GM18511 (cell line): ENCODE data around the gene CRB1.
"Not testable (repeated sequence)": the region's sequence is repeated elsewhere in the genome, so short reads cannot be mapped to it uniquely, and the experiment has no call there.

Source experiments
- ATAC-seq: cut with Tn5 transposase; IDR thresholded peaks from one replicate; pipeline ENCODE4 v1.9.1; 2021; ENCODE audit warnings: mild to moderate bottlenecking, moderate library complexity; ENCODE audit not compliant: unreplicated experiment

Gene CRB1

DNA sequence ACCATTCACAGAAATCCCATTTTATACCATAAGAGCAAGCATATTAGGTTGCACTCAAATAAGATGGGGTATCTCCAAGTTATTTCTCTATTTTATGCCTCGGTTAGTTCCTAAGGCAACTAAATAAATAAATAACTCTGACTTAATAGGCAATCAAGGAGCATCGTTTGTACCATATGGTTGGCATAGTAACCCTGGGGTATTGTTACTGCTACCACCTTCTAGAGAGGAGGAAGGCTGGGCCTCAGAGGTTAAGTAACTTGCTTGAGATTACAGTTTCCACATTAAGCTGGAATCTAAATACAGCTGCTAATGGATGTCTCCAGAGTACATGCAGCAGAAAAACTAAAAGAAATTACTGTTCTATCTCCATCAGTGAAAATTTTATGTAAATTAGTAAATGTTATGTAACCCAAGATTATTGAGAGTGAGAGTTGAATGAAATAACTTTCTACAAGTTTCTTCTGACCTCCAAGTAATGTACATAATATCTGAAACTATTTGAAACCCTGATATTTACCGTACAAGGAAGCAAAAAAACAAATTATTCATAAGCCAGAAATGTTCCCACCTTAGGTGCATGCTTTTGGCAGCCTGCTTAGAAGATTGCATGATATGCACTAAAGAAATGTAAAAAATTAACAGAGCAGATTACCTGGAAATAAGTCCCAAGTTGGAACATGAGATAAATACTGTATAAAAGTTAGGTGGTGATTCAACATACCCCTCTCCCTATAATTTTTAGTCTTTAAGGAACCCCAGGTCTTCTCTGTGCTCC lies 127.0 kb downstream of the CRB1 start:
- no peak for ATAC-seq

GRCh38 chr1:197397895-197398294 lies 129.8 kb downstream of the CRB1 start:
- ATAC-seq = no peak

DNA sequence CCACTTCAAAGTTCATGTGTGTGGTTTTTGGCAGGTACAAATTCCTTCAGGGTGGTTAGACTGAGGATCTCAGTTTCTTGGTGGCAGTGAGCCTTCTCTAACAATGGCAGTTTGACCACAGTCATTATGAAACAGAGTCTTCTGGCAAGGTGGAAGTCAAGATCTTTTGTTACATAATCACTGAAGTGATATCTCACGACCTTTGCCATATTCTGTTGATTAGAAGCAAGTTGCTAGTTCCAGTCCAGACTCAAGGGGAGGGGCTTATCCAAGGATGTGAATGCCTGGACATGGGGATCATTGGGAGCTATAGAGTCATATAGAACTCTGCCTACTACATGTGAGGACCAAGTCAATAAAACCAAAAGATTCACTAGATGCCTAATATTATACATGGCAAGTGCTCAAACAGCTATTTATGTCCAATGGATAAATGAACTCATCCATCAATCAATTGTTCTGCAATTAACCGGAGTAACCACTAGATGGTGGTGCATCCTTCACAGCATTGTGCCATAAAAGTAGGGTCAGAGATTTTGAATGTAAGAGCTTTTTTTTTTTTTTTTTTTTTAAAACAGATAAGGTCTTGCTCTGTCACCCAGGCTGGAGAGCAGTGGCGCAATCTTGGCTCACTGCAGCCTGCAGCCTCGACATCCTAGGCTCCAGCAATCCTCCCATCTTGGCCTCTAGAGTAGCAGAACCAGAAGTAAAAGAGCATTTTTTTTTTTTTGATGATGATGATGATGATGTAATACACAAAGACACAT lies 131.9 kb downstream of the CRB1 start:
- ATAC-seq = peak; percentile 85

GRCh38 chr1:197400522-197400902 lies 132.5 kb downstream of the CRB1 start:
- no peak for ATAC-seq

DNA sequence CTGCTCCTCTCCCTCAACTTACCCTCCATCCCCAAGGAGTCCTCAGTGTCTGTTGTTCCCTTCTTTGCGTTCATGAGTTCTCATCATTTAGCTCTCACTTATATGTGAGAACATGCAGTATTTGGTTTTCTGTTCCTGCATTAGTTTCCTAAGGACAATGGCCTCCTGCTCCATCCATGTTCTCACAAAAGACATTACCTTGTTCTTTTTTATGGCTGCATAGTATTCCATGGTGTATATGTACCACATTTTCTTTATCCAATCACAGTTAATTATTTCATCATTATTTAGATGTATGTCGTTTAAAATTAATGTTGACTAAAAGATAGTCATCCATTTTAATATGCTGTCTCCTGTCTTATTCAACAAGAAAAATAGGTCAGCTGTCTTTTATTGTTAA lies 134.1 kb downstream of the CRB1 start:
- ATAC-seq = no peak

- not testable (repeated sequence) for ATAC-seq
These were observed 136.7 kb downstream of the CRB1 start for GRCh38 chr1:197404774-197405173.

DNA sequence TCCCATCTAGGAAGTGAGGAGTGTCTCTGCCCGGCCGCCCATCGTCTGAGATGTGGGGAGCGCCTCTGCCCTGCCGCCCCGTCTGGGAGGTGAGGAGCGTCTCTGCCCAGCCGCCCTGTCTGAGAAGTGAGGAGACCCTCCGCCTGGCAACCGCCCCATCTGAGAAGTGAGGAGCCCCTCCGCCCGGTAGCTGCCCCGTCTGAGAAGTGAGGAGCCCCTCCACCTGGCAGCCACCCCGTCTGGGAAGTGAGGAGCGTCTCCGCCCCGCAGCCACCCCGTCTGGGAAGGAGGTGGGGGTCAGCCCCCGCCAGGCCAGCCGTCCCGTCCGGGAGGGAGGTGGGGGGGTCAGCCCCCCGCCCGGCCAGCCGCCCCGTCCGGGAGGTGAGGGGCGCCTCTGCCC lies 137.6 kb downstream of the CRB1 start:
- not testable (repeated sequence) for ATAC-seq

DNA sequence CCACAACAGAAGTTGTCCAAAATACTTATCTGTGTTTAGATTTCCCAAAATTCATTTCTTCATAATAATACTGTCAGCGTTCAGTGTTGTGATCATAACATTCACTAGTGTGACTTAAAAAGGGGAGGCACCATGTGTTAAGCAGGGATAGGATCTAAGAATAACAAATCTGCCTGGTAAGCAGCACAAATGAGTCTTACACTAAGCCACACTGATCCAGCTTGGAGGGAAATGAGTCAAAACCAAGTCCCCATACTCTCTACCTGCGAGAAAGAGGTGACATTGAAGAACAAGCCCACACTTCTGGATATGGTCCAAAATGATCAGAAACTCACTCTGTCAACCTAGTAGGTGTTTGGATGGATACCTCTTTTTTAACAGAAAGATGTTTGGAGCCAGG lies 145.5 kb downstream of the CRB1 start:
- ATAC-seq = no peak

DNA sequence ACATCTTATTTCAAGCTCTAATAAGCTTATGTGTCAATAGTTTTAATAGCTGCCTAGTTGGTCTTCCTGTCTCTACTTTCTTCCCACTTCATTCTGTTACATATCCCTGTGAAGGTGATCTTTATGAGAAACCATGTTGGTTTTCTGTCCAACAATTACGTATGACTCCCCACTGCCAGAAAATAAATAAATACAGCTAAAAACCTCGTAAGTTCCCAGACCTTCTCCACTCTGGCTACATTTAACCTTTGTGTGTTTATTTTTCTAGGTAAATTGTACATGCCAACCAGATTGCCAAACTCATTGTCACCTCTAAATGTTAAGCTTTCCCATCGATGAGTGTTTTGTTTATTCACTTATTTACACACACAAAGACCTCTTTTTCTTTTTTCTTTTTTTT lies 147.2 kb downstream of the CRB1 start:
- ATAC-seq = no peak

GRCh38 chr1:197418693-197419092 lies 150.6 kb downstream of the CRB1 start:
- ATAC-seq = no peak

- no peak for ATAC-seq
These were observed 154.9 kb downstream of the CRB1 start for GRCh38 chr1:197422993-197423392.

DNA sequence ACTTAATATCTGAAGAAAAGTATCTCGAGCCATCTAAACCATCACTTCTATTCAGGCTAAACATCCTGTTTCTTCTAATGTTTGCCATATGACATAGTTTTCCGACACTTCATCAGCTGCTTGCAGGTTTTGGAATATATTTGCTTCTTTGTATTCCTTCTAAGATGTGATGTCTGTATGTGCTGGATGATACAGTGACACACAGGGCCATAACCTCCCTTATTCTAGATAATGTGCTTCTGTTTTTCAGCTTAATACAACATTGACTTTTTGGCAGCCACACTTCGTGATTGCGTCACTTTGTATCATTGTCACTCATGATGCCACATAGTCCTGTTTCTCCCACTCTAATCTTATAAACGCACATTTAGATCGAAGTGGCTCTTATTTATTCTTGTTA lies 156.3 kb downstream of the CRB1 start:
- ATAC-seq = no peak

GRCh38 chr1:197429372-197429771 lies 161.3 kb downstream of the CRB1 start:
- ATAC-seq = no peak

GRCh38 chr1:197435224-197435623 lies 167.2 kb downstream of the CRB1 start:
- no peak for ATAC-seq

DNA sequence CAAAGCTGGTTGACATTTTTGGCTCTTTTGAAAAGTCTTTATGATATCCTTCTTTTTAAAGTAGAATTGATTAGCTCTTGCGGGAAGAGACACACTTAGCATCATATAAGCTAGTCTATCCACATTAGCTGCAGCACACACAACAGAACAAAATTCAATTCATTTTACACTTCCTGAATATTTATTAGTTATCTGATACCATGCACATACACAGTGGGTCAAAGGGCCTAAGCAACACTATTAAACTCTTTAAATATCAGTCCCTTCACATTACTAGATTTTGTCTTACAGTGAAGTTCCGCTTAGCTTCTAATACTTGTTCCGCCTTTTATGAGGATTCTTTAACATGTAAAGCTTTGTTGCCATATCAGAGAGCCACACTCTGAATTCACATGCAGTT lies 169.5 kb downstream of the CRB1 start:
- ATAC-seq = no peak

DNA sequence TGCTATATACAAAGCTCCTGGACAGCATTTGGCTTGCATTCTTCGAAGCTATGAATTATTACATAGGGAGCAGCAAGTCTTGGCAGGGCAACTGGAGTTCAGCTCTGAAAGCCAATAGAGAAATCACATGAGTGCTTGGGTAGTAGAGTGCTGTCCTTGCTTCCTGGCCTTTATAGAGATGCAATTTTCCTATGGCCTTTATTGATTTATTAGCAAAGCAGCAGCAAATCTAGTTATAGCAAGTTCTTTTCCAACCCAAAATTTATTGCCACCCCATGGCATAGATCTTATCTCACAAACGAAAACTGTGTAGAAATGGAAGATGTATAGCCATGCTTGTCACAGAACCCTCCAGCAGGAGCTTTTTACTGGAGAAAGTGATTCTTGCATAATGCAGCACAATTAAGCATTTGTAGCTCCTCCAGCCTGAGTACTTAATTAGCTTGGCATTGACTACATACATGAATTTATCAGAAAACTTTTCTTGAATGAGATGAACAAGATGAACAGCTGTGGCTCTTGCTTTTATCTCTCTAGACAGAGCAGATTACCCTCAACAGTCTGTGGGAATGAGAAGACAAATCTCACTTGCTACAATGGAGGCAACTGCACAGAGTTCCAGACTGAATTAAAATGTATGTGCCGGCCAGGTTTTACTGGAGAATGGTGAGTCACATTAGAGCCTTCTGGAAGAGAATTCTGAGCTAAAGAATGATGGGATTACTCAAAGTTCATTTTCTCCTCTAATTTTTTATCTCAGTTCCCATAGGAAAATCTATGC lies 170.1 kb downstream of the CRB1 start:
- ATAC-seq = no peak

GRCh38 chr1:197439708-197440280 lies 171.7 kb downstream of the CRB1 start:
- no peak for ATAC-seq

- ATAC-seq = no peak
These were observed 172.7 kb downstream of the CRB1 start for GRCh38 chr1:197440715-197441114.

- no peak for ATAC-seq
These were observed 174.0 kb downstream of the CRB1 start for GRCh38 chr1:197441999-197442414.

DNA sequence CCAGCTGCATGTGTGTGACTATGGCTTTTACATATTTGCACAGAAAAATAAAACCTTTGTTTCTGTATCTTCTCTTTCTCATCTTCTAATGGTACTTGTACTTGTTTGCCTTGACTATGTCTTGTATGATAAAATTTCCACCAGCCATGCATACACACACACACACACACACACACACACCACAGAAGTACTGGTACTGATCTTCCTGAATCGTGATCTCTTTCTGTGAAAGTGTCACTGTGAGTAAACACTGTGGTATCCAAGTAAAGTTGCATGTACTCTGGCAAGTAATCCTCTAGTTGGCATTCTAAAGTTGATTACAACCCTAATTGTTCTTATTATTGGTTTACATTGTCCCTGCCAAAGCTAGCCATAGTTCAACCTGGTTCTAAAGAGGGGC lies 176.7 kb downstream of the CRB1 start:
- no peak for ATAC-seq

GRCh38 chr1:197448121-197448779 lies 180.2 kb downstream of the CRB1 start:
- ATAC-seq = no peak
